AG09309 (cell line): Measurements from ENCODE around the gene DLAT.
A peak's percentile ranks its signal among the peaks of the same experiment; 100 is the strongest.
"Not testable (repeated sequence)": the region's sequence is repeated elsewhere in the genome, so short reads cannot be mapped to it uniquely, and the experiment has no call there.

Experiments used
- DNase-seq: peaks from one replicate; pipeline ENCODE4 v3.0.0-alpha.2; 2010; ENCODE audit warnings: low read depth
- H3K4me3 ChIP-seq: 2 replicates; pipeline ENCODE4 v1.5.1; 2011; ENCODE audit warnings: mild to moderate bottlenecking, low read depth, low read length, moderate library complexity; ENCODE audit not compliant: control insufficient read depth
- TF ChIP-seq, protein P1 (sequence below): IDR thresholded peaks from 2 replicates; pipeline ENCODE4 v1.5.1; 2011; ENCODE audit warnings: mild to moderate bottlenecking, low read depth, low read length, inconsistent platforms; ENCODE audit not compliant: insufficient read depth, control insufficient read depth; ENCODE audit errors: missing control alignments

The DLAT gene

DNA sequence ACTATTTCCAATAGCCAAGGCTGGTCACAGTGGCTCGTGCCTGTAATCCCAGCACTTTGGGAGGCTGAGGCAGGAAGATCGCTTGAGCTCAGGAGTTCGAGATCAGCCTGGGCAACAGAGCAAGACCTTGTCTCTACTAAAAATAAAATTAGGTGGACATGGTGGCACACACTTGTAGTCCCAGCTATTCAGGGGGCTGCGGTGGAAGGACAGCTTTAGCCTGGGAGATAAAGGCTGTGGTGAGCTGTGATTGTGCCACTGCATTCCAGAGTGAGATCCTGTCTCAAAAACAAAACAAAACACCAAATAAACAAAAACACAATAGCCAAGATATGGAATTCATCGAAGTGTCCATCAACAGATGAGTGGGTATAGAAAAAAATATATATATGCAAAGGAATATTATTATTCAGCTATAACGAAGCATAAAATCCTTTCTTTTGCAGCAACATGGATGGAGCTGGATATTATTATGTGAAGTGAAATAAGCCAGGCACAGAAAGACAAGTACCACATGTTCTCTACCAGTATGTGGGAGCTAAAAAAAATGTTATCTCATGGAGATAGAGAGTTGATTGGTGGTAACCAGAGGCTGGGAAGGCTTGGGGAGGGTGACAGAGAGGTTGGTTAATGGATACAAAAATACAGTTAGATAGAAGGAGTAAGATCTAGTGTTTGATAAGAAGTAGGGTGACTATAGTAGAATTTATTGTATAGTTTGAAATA, 22.6 kb upstream of the DLAT start:
- no peak for DNase-seq
- H3K4me3 ChIP-seq = no peak overlapping the region
- TF ChIP-seq, protein P1, sequence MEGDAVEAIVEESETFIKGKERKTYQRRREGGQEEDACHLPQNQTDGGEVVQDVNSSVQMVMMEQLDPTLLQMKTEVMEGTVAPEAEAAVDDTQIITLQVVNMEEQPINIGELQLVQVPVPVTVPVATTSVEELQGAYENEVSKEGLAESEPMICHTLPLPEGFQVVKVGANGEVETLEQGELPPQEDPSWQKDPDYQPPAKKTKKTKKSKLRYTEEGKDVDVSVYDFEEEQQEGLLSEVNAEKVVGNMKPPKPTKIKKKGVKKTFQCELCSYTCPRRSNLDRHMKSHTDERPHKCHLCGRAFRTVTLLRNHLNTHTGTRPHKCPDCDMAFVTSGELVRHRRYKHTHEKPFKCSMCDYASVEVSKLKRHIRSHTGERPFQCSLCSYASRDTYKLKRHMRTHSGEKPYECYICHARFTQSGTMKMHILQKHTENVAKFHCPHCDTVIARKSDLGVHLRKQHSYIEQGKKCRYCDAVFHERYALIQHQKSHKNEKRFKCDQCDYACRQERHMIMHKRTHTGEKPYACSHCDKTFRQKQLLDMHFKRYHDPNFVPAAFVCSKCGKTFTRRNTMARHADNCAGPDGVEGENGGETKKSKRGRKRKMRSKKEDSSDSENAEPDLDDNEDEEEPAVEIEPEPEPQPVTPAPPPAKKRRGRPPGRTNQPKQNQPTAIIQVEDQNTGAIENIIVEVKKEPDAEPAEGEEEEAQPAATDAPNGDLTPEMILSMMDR = no peak

DNA sequence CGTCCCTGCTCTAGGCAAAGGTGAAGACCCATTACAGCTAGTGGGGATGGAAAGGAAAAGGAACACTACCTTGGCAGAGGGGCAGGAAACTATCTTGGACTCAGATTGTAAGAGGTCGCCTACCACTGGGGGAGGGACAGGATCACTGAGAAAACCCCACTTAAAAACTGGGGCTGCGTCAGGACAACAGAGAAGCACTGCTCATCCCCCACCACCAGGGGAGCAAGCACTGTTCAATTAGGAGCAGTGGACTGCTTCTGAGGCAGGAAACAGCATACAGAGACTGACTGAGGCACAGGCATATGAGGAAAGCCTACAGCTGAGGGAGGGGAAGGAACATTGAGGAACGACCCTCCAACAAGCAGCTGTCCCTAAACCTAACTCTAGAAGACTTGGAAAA, 20.8 kb upstream of the DLAT start:
- DNase-seq = no peak
- TF ChIP-seq, protein P1 = peak; percentile 48
- no peak overlapping the region for H3K4me3 ChIP-seq

DNA sequence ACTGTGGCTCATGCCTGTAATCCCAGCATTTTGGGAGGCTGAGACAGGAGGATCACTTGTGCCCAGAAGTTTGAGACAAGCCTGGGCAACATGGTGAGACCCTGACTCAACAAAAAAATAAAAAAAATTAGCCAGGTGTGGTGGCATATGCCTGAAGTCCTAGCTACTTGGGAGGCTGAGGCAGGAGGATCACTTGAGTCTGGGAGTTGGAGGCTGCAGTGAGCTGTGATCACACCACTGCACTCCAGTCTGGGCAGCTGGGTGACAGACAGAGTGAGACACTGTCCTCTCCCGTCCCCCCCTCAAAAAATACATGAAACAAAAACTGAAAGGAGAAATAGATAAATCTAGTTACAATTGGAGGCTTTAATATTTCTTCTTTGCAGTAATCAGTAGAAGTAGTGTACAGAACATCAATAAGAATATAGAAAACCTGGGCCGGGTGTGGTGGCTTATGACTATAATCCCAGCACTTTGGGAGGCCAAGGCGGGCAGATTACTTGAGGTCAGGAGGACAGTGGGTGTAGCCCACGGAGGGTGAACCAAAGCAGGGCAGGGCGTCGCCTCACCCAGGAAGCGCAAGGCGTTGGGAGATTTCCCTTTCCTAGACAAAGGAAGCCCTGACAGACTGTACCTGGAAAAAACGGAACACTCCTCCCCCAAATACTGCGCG, 19.6 kb upstream of the DLAT start:
- no peak for DNase-seq
- TF ChIP-seq, protein P1 = no peak
- no peak overlapping the region for H3K4me3 ChIP-seq

DNA sequence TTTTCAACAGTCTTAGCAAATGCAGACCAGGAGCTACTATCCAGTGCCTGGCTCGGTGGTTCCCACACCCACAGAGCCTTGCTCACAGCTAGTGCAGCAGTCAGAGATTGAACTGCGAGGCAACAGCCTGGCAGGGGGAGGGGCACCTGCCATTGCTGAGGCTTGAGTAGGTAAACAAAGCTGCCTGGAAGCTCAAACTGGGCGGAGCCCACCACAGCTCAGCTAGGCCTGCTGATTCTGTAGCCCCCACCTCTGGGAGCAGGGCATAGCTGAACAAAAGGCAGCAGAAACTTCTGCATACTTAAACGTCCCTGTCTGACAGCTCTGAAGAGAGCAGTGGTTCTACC, 19.1 kb upstream of the DLAT start:
- not testable (repeated sequence) for DNase-seq, H3K4me3 ChIP-seq

DNA sequence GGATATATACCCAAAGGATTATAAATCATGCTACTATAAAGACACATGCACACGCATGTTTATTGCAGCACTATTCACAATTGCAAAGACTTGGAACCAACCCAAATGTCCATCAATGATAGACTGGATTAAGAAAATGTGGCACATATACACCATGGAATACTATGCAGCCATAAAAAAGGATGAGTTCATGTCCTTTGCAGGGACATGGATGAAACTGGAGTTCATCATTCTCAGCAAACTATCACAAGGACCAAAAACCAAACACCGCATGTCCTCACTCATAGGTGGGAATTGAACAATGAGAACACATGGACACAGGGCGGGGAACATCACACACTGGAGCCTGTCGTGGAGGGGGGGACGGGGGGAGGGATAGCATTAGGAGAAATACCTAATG, 13.8 kb upstream of the DLAT start:
- not testable (repeated sequence) for DNase-seq

DNA sequence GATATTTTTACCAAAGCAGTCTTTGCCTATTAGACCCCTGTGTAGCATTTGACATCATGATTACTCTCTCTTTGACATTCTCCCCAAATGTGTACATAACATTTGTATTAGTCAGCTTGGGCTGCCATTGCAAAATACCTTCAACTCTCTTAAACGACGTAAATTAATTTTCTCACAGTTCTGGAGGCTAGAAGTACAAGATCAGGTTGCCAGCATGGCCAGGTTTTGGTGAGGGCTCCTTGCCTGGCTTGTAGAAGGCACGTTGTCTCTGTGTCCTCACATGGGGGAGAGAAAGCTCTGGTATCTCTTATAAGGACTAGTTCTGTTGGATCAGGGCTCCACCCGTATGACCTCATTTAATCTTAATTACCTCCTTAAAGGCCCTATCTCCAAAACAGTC, 12.3 kb upstream of the DLAT start:
- DNase-seq = no peak
- TF ChIP-seq, protein P1 = no peak
- no peak overlapping the region for H3K4me3 ChIP-seq

More for the DNA sequence above, 13.8 kb upstream of the DLAT start:
- H3K4me3 ChIP-seq = not testable (repeated sequence)

DNA sequence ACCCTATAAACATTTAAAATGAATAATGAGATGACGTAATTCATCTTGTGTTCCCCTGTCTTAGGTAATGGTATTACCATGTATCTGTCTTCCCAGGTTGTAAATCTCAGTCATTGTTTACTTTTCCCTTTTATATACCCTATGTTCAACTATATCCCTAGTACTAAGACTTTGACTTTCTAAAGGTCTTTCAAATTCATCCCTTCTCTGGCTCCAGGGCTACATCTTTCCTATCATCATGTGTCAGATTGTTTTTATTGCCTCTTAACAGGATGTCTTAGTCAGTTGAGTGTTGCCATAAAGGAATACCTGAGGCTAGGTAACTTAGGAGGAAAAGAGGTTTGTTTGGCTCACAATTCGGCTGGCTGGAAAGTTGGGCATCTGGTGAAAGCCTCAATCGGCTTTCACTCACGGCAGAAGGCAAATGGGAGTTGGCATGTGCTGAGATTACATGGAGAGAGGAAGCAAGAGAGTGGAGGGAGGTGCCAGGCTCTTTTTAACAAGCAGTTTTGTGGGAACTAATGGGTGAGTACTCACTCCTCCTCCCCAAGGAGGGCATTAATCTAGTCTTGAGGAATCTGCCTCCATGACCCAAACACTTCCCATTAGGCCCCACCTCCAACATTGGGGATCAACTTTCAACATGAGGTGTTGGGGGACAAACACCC, 11.6 kb upstream of the DLAT start:
- no peak overlapping the region for H3K4me3 ChIP-seq
- DNase-seq = no peak
- TF ChIP-seq, protein P1 = no peak
